Activated CD8-positive, alpha-beta T cell treated with anti-CD3 and anti-CD28 coated beads for 36 hours (primary cell): Measurements from ENCODE around the gene XIRP1. TPM values are rescaled to one million over a fixed set of nuclear protein-coding genes. Genes with fewer than 3 reads are reported as not detected.

Experiments
- ATAC-seq: fragments of 200-7000 bp; cut with Tn5 transposase; one replicate; pipeline ENCODE4 v1.10.0; 2021; ENCODE audit warnings: mild to moderate bottlenecking, moderate library complexity
- CTCF ChIA-PET: fragments of 350-600 bp; sonication (Branson Sonifier 250); formaldehyde crosslinking; loops from one replicate; lab custom pipeline; 2021; ENCODE audit warnings: antibody characterized with exemption; lab: Charles Lee
- POLR2A ChIA-PET: fragments of 350-600 bp; sonication (Branson Sonifier 250); formaldehyde crosslinking; loops from one replicate; lab custom pipeline; 2021; ENCODE audit warnings: antibody characterized with exemption; lab: Charles Lee
- DNase-seq: peaks from one replicate; pipeline ENCODE4 v3.0.0-alpha.2; 2020
- H3K27ac Mint-ChIP-seq: one replicate; pipeline ENCODE4 v1.8.0; 2021; ENCODE audit warnings: mild to moderate bottlenecking, mixed read lengths
- H3K27me3 Mint-ChIP-seq: one replicate; pipeline ENCODE4 v1.8.0; 2021; ENCODE audit warnings: mixed read lengths
- H3K36me3 Mint-ChIP-seq: one replicate; pipeline ENCODE4 v1.8.0; 2021; ENCODE audit warnings: low read depth, mixed read lengths
- H3K4me1 Mint-ChIP-seq: one replicate; pipeline ENCODE4 v1.8.0; 2021; ENCODE audit warnings: low read depth, mixed read lengths
- H3K4me3 Mint-ChIP-seq: one replicate; pipeline ENCODE4 v1.8.0; 2021; ENCODE audit warnings: mild to moderate bottlenecking, moderate library complexity, mixed read lengths
- H3K9me3 Mint-ChIP-seq: one replicate; pipeline ENCODE4 v1.8.0; 2021; ENCODE audit warnings: mixed read lengths
- CTCF ChIP-seq: fragments of 200-600 bp; IDR thresholded peaks from one replicate; pipeline ENCODE4 v1.8.0; 2022; ENCODE audit warnings: antibody characterized with exemption, mild to moderate bottlenecking
- intact Hi-C: fragments of 100-400 bp; cut with micrococcal nuclease; formaldehyde crosslinking; loops from one replicate; pipeline ENCODE4 v1.10.0; 2022
- total RNA-seq, 2 experiments: library from RNA; stranded (reverse); gene quantifications; one replicate each; pipeline ENCODE4 v1.2.3, GENCODE V29; 2021

XIRP1 gene
- total RNA-seq, 2 experiments from 2014 or later, result 2.5 TPM

- intact Hi-C loops, result no loop called here
- no peak overlapping the region for H3K4me3 Mint-ChIP-seq
- CTCF ChIA-PET, result interaction anchor here (1.0 to 18.8 kb wide), 17 partner anchors 10 to 189 kb away, joined by 3 to 754 read pairs (median 6); partner anchors contain the start of genes GORASP1 and TTC21A
- no peak overlapping the region for H3K27ac Mint-ChIP-seq
- POLR2A ChIA-PET, result interaction anchor here (1.7 kb wide), 1 partner anchor 30 kb away, joined by 3 read pairs; no protein-coding TSS in a partner anchor
- peaks cover 3% of the 10 kb centered on the region for H3K9me3 Mint-ChIP-seq
- no peak for ATAC-seq
- no peak for DNase-seq
- no peak for TF ChIP-seq CTCF
- H3K4me1 Mint-ChIP-seq, result peaks cover 26% of the 10 kb centered on the region
- H3K36me3 Mint-ChIP-seq, result no peaks in the 10 kb centered on the region
- H3K27me3 Mint-ChIP-seq, result no peaks in the 10 kb centered on the region
Measured at GRCh38 chr3:39188271-39189149, 3.9 kb downstream of the XIRP1 start.

GRCh38 chr3:39187372-39188155 is 4.8 kb downstream of the XIRP1 start:
- no peak for ATAC-seq
- intact Hi-C loops, result no loop called here
- Mint-ChIP-seq H3K36me3 (no peaks in the 10 kb centered on the region), H3K27me3 (no peaks in the 10 kb centered on the region), H3K9me3 (no peaks in the 10 kb centered on the region), H3K4me3 (no peak overlapping the region), H3K4me1 (peaks cover 21% of the 10 kb centered on the region), H3K27ac (no peak overlapping the region)
- ChIA-PET CTCF (interaction anchor here (1.0 to 18.8 kb wide), 4 partner anchors 9 to 105 kb away, joined by 3 to 754 read pairs (median 18); no protein-coding TSS in a partner anchor), POLR2A (no interaction called here)
- TF ChIP-seq CTCF, result no peak
- DNase-seq, result no peak

DNA sequence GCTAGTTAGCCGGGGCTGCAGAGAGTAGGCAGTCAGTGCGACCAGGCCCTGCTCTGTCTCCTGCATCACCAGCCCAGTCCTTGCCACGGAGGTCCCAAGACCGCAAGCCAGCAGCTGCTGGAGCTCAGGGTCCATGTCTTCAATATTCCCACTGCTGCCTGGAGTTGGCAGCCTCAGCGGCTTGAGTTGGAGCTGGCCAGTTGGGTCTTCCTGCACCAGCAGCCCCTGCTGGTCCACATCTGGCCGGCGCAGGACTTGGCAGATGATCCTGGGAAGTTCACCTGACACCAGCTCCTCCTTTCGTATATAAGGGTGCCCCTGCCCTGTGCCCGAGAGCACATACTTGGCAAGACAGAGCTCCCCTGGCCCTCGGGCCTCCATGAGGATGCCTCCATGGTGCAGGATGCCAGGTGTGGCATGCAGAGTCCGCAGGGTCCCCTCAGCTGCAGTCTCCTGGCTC is 5.7 kb downstream of the XIRP1 start:
- ChIA-PET CTCF (interaction anchor here (1.0 to 18.8 kb wide), 2 partner anchors 9 to 103 kb away, joined by 4 to 754 read pairs; no protein-coding TSS in a partner anchor), POLR2A (no interaction called here)
- Mint-ChIP-seq H3K9me3 (no peaks in the 10 kb centered on the region), H3K27me3 (no peaks in the 10 kb centered on the region), H3K4me1 (peaks cover 16% of the 10 kb centered on the region), H3K27ac (no peak overlapping the region), H3K4me3 (no peak overlapping the region), H3K36me3 (no peaks in the 10 kb centered on the region)
- no peak for DNase-seq
- no peak for ATAC-seq
- intact Hi-C loops, result no loop called here
- no peak for TF ChIP-seq CTCF

DNA sequence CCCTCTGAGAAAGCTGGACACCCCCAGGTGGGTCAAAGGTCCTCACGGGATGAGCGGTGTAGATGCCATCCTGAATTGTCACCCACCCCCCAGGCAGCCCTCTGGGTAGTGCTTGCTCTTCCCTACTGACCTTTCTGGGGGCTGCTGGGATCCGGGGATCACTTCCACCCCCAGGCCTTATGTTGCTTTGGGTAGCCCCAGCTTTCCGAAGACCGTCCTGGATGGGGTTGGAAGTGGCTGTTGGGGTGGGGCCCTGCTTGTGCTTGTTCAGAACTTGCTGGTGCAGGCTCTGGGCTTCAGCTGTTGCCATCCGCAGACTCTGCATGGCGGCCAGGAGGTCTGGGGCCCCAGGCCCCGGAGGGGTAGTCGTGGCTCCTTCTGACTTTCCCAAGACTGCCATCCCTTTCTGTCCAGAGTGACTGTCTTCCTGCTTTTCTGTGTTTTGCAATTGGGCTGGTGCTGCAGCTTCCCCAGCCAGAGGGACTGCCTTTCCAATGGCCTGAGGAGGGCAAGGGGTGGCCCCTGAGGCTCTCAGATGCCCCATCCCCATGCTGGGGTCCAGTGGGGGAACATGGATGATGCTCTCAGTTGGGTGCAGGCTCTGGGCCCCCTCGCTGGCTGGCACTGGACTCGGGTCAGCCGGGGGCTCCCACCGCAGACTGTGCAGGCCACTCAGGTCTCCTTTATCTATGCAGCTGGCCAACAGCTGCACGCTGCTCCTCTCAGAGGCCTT is 6.3 kb downstream of the XIRP1 start:
- no peak for TF ChIP-seq CTCF
- peaks cover 16% of the 10 kb centered on the region for H3K4me1 Mint-ChIP-seq
- H3K27ac Mint-ChIP-seq, result no peak overlapping the region
- no peaks in the 10 kb centered on the region for H3K27me3 Mint-ChIP-seq
- no peaks in the 10 kb centered on the region for H3K36me3 Mint-ChIP-seq
- DNase-seq (no peak), ATAC-seq (no peak)
- H3K9me3 Mint-ChIP-seq, result no peaks in the 10 kb centered on the region
- no peak overlapping the region for H3K4me3 Mint-ChIP-seq
- intact Hi-C loops, result no loop called here
- CTCF ChIA-PET, result interaction anchor here (0.6 to 18.8 kb wide), 2 partner anchors 59 to 103 kb away, joined by 3 to 754 read pairs; no protein-coding TSS in a partner anchor
- POLR2A ChIA-PET, result interaction anchor here (1.1 kb wide), 1 partner anchor 68 kb away, joined by 3 read pairs; no protein-coding TSS in a partner anchor
